ENCODE data around the gene SLC2A10. TPM values are rescaled to one million over a fixed set of nuclear protein-coding genes. Genes with fewer than 3 reads are reported as not detected.

The SLC2A10 gene
- total RNA-seq, 1 donor: under 0.01 TPM

DNA sequence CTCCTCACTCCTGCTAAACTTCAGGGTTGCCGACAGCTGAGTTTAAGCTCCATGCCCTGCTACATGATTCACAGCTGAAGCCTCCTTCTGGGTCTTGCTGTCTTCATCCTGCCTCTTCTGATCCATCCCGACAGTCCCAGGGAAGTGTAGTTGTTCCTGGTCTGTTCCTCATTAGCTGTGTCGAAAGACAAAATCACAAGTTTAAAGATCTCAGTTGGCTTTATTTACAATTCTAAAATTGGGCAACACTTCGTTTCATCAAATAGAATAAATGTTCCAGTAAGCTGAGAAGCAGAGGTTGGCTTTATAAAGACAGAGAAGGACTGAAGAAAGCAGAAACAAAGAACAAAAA is 4.1 kb upstream of the SLC2A10 start:
- Histone ChIP-seq H3K27me3 (ENCODE audit: insufficient read depth, low read length) (peaks cover 11% of the 10 kb centered on the region), H3K4me3 (ENCODE audit: low read length) (no peak overlapping the region), H3K9me3 (ENCODE audit: low read depth, low read length) (no peaks in the 10 kb centered on the region)

DNA sequence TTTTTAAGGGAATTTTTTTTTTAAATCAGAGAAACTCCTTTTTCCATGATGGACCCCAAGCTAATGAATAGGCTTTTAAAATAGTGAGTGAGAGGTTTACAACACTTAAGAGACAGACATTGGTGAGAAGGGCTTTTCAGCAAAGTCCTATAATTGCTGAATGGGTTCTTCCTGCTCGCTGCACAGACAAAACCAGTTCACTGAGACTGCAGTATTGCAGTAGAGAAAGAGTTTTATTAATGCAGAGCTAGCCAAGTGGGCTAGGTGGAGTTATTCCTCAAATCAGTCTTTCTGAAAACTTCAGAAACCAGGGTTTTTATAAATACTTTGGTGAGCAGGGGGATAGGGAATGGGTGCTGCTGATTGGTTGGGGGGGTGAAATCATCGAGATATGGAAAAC is 3.2 kb upstream of the SLC2A10 start:
- H3K9me3 ChIP-seq (ENCODE audit: low read depth, low read length): no peaks in the 10 kb centered on the region
- peaks cover 11% of the 10 kb centered on the region for H3K27me3 ChIP-seq (ENCODE audit: insufficient read depth, low read length)
- H3K4me3 ChIP-seq (ENCODE audit: low read length): no peak overlapping the region

More for the DNA sequence above, 4.1 kb upstream of the SLC2A10 start:
- no peaks in the 10 kb centered on the region for H3K4me1 ChIP-seq (ENCODE audit: insufficient read depth, low read length)

DNA sequence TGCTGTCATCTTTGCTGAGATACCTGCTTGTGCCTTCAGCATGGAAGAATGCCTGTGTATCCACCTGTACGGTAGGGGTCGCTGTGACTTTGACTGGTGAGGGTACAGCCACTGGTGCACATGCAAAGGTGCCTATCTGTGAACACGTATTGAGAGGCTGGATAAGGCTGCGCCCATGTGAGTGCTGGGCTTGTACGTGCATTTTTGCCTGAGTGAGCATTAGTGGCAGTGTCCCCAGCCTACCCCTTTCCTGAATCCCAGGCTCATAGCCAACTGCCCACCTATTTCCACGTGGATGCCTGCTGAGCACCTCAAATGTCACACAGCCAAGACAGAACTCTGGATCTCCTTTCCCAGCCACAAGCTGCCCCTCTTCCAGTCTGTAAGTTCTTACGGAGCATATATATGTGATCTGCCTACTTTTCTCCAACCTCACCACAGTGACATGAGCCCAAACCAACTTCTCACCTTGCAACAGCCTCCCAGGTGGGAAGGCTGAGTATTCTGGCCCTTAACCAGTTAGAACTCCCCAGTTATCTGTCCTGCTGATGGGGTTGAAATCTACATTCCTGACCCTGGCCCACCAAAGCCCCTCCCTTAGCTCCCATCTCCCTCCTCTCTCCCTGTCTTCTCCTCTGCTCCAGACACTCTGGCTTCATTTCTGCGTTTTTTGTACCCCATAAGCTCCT is 1.1 kb upstream of the SLC2A10 start:
- Histone ChIP-seq H3K9me3 (ENCODE audit: low read depth, low read length) (no peaks in the 10 kb centered on the region), H3K27me3 (ENCODE audit: insufficient read depth, low read length) (peaks cover 11% of the 10 kb centered on the region), H3K4me3 (ENCODE audit: low read length) (no peak overlapping the region), H3K4me1 (ENCODE audit: insufficient read depth, low read length) (no peaks in the 10 kb centered on the region)

More for the DNA sequence above, 3.2 kb upstream of the SLC2A10 start:
- H3K4me1 ChIP-seq (ENCODE audit: insufficient read depth, low read length): no peaks in the 10 kb centered on the region

DNA sequence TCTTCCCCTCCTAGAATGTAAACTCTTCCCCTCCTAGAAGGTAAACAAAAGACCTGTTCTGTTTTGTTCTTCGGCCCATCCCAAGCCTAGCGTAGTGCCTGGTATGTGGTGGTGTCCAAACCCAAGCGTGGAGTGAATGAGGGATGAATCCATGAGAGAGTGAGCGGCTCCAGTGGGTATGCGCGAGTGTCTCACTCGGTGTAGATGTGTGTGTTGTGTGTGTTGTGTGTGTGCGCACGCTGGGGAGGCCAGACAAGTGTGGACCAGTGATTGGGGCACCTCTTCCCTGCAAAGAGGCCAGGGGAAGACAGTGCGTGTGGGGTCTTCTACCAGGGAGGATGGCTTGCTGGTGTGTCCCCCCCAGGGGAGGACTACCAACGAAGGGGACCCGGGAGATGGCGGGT is 392 bp upstream of the SLC2A10 start:
- Histone ChIP-seq H3K9me3 (ENCODE audit: low read depth, low read length) (no peaks in the 10 kb centered on the region), H3K4me1 (ENCODE audit: insufficient read depth, low read length) (no peaks in the 10 kb centered on the region), H3K4me3 (ENCODE audit: low read length) (no peak overlapping the region), H3K27me3 (ENCODE audit: insufficient read depth, low read length) (peaks cover 11% of the 10 kb centered on the region)

GRCh38 chr20:46710153-46710913 is 884 bp downstream of the SLC2A10 start:
- Histone ChIP-seq H3K9me3 (ENCODE audit: low read depth, low read length) (no peaks in the 10 kb centered on the region), H3K27me3 (ENCODE audit: insufficient read depth, low read length) (peaks cover 11% of the 10 kb centered on the region), H3K4me1 (ENCODE audit: insufficient read depth, low read length) (no peaks in the 10 kb centered on the region), H3K4me3 (ENCODE audit: low read length) (peak overlapping the region; percentile 15)

DNA sequence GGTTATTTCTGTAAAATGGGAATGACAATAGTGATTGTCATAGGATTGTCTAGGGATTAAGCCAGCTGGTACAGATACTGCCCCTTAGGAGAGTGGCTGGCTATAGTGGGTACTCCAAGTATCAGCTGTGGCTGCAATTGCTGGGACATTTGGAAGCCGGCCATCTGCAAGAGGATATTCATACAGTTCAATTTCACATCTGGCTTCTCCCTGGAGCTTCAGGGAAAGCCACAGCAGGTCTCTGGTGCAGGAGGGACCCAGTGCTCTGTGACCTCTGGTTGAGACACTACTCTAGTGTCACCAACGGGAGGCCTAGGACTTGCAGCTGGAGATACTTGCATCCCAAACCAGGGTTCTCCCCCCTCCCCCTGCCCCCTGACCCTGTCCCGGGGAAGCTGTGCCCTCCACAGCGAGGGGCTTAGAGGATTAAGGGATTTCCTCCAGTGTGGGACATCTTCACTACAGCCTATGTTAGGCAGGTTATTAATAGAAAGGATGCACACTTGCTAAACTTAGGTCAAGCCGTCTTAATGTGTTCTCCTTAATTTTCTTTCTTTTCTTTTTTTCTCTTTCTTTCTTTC is 2.7 kb downstream of the SLC2A10 start:
- no peak overlapping the region for H3K4me3 ChIP-seq (ENCODE audit: low read length)
- H3K27me3 ChIP-seq (ENCODE audit: insufficient read depth, low read length): peaks cover 11% of the 10 kb centered on the region
- H3K9me3 ChIP-seq (ENCODE audit: low read depth, low read length): no peaks in the 10 kb centered on the region
- H3K4me1 ChIP-seq (ENCODE audit: insufficient read depth, low read length): no peaks in the 10 kb centered on the region

DNA sequence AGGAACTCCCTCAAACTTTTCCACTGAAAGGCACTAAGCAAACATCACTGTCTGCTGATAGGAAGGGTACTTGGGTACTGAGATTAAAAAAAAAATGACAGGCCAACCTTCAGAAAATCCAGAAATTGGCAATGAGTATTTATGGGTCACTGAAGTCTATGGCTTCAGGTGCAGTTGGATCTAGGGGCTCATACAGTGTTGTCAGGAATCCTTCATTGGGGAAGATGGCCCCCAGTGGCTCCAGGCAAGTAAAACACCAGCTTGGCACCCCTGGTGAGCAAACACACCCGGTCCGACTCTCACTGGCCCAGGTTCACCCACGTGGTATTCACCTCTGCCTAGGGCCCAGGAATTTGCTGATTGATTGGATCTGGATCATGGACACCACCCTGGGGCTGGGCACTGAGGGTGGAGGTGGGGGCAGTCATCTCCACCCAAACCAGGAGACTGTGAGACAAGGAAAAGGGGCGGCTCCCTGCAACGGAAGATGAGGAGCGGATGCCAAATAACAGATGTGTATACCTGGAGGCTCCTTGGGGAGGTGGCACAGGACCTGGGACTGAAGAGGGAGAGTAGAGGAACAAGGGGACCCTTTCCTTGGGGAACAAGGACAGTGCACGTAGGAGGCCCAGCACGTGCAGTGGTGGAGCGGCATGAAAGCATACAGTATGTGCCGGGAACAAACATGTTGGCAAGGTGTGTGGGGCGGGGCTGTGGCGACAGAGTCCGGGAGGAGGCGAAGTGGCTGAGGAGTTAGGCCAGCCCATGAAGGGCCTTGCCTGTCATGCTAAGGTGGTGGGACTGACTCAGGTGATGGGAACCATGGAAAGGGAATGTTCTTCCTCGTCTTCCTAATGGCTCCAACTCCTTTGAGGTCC is 4.7 kb downstream of the SLC2A10 start:
- no peak overlapping the region for H3K4me3 ChIP-seq (ENCODE audit: low read length)
- H3K4me1 ChIP-seq (ENCODE audit: insufficient read depth, low read length): no peaks in the 10 kb centered on the region
- H3K9me3 ChIP-seq (ENCODE audit: low read depth, low read length): no peaks in the 10 kb centered on the region
- H3K27me3 ChIP-seq (ENCODE audit: insufficient read depth, low read length): peaks cover 5% of the 10 kb centered on the region

GRCh38 chr20:46715292-46715756 is 5.9 kb downstream of the SLC2A10 start:
- no peak overlapping the region for H3K4me3 ChIP-seq (ENCODE audit: low read length)
- no peaks in the 10 kb centered on the region for H3K4me1 ChIP-seq (ENCODE audit: insufficient read depth, low read length)
- no peaks in the 10 kb centered on the region for H3K9me3 ChIP-seq (ENCODE audit: low read depth, low read length)
- no peaks in the 10 kb centered on the region for H3K27me3 ChIP-seq (ENCODE audit: insufficient read depth, low read length)

DNA sequence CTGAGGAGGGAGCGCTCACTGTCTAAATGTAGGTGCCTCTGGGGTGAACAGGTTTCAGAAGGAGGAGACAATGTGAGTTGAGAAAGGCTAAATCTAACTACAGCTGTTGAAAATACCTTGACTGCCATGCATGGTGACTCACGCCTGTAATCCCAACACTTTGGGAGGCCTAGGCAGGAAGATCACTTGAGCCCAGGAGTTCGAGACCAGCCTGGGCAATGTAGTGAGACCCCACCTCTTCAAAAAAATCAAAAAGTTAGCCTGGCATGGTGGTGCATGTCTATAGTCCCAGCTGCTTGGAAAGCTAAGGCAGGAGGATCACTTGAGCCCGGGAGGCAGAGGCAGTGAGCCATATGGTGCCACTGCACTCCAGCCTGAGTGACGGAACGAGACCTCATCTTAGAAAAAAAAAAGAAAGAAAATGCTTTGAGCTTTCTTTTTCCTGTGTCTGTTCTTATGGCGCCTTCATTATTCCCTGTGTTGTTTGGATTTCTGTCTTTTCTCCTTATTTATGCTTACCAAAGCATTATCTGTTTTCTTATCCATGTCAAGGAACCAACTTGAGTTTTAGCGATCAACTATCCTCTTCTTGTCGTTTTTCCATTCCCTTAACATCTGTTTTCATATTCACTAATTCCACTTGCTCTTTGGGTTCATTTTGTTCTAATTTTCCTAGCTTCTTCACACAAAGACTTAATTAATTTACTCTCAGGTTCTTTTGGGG is 8.5 kb downstream of the SLC2A10 start:
- H3K9me3 ChIP-seq (ENCODE audit: low read depth, low read length): no peaks in the 10 kb centered on the region
- no peak overlapping the region for H3K4me3 ChIP-seq (ENCODE audit: low read length)
- no peaks in the 10 kb centered on the region for H3K4me1 ChIP-seq (ENCODE audit: insufficient read depth, low read length)
- H3K27me3 ChIP-seq (ENCODE audit: insufficient read depth, low read length): no peaks in the 10 kb centered on the region

GRCh38 chr20:46720019-46720418 is 10.6 kb downstream of the SLC2A10 start:
- H3K9me3 ChIP-seq (ENCODE audit: low read depth, low read length): no peaks in the 10 kb centered on the region
- H3K4me1 ChIP-seq (ENCODE audit: insufficient read depth, low read length): no peaks in the 10 kb centered on the region
- no peaks in the 10 kb centered on the region for H3K27me3 ChIP-seq (ENCODE audit: insufficient read depth, low read length)
- H3K4me3 ChIP-seq (ENCODE audit: low read length): no peak overlapping the region

GRCh38 chr20:46720776-46721425 is 11.5 kb downstream of the SLC2A10 start:
- Histone ChIP-seq H3K4me3 (ENCODE audit: low read length) (no peak overlapping the region), H3K27me3 (ENCODE audit: insufficient read depth, low read length) (no peaks in the 10 kb centered on the region), H3K4me1 (ENCODE audit: insufficient read depth, low read length) (no peaks in the 10 kb centered on the region)

GRCh38 chr20:46721476-46721875 is 12.0 kb downstream of the SLC2A10 start:
- Histone ChIP-seq H3K4me3 (ENCODE audit: low read length) (no peak overlapping the region), H3K27me3 (ENCODE audit: insufficient read depth, low read length) (no peaks in the 10 kb centered on the region), H3K9me3 (ENCODE audit: low read depth, low read length) (no peaks in the 10 kb centered on the region), H3K4me1 (ENCODE audit: insufficient read depth, low read length) (no peaks in the 10 kb centered on the region)

More at GRCh38 chr20:46720776-46721425, 11.5 kb downstream of the SLC2A10 start:
- H3K9me3 ChIP-seq (ENCODE audit: low read depth, low read length): no peaks in the 10 kb centered on the region

DNA sequence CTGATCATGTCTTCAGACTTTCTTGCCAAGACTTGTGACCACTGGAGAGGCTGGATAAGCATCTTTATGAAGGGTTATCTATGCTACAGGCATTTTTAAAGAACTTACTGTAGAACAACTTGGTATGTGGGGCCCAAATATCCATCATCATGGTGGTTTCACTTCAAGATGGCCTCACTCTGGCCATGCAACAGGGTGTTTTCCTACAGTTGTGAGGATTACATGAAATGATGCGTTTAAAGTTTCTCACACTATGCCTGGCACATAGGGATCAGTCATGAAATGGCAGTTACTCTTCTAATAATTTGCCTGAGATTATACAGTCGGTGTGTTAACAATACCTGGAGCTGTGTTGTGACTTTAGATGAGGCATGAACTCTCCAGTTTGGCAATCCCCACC is 13.0 kb downstream of the SLC2A10 start:
- no peaks in the 10 kb centered on the region for H3K9me3 ChIP-seq (ENCODE audit: low read depth, low read length)
- no peaks in the 10 kb centered on the region for H3K27me3 ChIP-seq (ENCODE audit: insufficient read depth, low read length)
- no peak overlapping the region for H3K4me3 ChIP-seq (ENCODE audit: low read length)

GRCh38 chr20:46723039-46723438 is 13.6 kb downstream of the SLC2A10 start:
- H3K4me1 ChIP-seq (ENCODE audit: insufficient read depth, low read length): no peaks in the 10 kb centered on the region
- H3K27me3 ChIP-seq (ENCODE audit: insufficient read depth, low read length): no peaks in the 10 kb centered on the region
- no peaks in the 10 kb centered on the region for H3K9me3 ChIP-seq (ENCODE audit: low read depth, low read length)
- no peak overlapping the region for H3K4me3 ChIP-seq (ENCODE audit: low read length)

More for the DNA sequence above, 13.0 kb downstream of the SLC2A10 start:
- H3K4me1 ChIP-seq (ENCODE audit: insufficient read depth, low read length): no peaks in the 10 kb centered on the region

Data from mononuclear cell (primary cell).